GM19238 (cell line): ENCODE data around the gene DCTD.

Experiments used
- DNase-seq: peaks from one replicate; pipeline ENCODE4 v3.0.0; 2011; ENCODE audit warnings: low spot score; ENCODE audit not compliant: insufficient read length

The DCTD gene

DNA sequence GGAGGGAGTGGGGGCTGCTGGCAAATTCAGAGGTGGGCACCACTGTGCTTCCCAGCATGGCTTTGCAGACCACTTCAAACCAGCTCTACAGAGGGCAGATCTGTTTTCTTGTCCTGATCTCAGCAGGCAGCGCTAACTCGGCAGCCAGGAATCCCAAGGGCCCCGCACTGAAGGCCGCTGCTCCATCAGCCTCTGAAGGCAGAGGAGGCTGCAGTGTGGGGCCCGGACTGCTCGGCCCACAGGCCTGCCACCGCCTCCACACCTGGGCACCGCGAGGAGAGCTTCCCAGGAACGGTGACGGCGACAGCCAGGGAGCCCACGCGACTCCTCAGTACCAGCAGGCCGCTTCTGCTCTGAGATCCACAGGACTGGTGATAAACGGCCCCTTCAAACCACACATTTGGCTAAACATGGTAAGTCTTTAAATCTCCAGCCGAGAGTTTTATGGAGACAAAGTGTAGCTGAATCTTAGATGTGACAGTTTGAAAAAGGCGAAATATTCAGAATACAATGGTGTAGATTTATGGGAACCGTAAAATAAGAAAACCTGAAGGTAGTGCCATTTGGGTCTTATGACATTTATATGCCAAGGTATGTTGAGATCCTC is 23.6 kb downstream of the DCTD start:
- DNase-seq, result no peak

DNA sequence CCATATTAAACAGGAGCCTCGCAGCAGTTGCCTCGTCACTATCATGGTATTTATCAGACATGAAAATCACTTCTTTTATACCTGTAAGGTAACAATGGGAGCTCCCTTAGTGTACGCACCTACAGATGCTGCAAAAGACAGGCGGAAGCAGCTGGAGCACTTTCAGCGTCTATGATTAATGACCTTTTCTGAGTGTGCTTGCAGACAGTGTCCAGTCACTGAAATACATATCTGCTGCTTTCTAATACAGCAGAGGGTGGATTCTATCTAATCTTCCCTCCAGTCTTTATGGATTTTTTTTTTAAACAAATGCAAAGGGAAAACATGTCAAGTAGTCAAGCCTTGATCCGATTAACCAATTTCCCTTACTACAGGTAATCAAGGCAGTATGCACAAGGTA is 24.1 kb downstream of the DCTD start:
- DNase-seq, result no peak

DNA sequence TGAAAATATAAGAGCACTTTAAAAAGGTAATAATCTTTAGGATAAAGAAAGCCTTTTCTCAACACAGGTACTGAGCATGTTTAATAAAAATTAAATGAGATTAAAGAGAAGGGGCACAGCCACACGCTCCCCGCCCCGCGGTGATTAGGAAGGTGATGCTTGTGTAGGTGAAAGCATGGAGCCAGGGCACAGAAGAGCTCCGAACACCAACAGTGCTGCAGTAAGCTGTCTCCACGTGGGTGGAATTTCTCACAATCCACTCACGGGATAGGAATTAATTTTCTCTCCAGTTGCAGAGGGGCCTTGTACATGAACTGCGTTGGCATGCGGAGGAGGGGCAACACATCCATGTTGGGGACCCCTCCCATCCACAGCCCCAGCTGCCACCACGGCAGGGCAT is 27.0 kb downstream of the DCTD start:
- DNase-seq, result no peak

DNA sequence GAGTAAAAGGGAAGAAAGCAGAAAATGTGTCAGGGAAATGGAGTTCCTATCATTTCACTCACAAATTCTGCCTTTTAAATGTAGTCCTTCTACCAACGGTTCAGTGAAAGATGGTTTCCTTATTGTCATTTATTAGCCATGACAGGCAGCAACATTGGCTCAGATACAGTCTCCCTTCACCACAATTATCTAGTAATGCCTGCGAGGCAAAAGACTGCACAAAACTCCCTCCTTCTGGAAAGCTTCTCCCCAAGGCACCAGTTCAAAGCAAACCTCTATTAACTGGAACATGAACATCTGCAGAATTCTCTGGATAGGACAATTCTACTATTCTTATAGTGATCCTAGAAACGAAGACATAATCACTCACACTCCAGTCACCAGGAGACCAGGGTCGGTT is 28.3 kb downstream of the DCTD start:
- no peak for DNase-seq

DNA sequence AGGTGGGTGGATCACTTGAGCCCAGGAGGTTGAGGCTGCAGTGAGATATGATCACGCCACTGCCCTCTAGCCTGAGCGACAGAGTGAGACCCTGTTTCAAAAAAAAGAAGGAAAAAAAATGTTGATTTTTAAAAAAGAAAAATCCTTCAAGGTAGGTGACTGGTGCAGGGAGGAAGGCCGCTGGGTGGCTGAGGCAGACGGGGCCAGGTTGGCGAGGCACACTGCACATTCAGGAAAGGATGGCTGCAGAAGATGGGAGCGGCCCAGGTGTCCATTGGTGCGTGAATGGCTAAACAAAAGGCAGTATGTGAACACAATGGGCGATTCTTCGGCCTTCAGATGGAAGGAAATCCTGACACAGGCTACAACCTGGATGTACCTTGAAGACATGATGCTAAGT is 30.4 kb downstream of the DCTD start:
- DNase-seq, result no peak

DNA sequence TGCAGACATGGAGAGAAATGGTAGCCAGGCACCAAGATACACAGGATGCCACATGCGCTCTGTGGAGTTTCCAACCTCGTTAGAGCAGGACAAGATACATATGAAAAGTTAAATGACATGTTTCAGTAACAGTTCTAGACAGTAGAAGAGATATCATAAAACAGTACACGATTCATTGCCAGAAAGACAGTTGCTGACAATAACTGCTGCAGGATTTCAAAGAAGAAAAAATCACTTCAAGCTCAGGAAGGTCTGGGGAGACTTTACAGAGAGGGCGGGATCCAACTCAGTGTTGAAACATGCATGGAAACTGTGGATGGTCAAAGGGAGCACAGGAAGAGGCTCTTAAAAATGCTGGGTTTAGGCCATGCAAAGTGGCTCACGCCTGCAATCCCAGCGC is 31.0 kb downstream of the DCTD start:
- DNase-seq, result no peak

DNA sequence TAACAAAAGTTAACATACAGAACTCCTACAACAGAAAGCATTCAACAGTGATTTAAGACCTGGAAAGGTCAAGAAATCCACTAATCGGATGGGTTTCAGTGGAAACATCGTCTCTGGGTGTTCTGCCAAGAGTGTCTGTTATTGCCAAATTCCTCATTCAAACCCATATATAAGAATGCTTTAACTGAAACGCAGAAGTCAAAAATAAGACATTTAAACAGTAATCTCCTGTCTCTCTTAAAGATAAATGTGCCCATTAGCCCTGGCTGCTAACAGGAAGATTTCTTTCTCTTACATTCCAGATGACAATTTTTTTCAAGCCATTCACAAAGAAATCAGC is 31.5 kb downstream of the DCTD start:
- no peak for DNase-seq

DNA sequence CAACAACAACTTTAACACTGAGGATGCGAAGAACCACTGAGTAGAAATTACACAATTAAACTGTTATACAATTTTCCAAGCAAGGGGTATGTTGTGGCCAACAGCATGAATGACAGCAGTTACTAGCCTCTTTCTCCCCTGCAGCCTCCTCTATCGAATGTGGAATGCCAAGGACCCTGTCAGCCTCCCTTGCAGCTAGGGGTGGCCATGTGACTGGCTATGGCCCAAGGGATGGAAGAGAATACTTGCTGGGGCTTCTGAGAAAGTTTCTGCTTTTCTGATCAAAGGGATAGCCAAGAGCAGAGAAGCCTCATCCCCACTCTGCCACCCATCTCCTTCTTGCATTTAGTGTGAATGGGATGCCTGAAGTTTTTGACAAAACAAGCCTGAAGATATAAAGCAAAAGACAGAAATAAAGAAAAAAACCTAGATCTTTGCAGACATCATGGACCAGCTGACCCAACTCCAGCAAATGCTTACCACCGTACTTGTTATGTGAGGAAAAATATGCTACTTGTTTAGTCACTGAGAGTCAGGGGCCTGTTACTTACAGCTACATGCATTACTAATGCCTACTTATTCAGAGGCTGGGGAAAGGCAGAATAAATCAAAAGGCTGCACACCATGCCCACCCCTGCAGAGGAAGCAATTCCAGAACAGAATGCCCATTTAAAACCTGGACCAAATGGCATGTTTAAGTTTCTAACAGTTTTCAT is 32.0 kb downstream of the DCTD start:
- DNase-seq, result no peak

DNA sequence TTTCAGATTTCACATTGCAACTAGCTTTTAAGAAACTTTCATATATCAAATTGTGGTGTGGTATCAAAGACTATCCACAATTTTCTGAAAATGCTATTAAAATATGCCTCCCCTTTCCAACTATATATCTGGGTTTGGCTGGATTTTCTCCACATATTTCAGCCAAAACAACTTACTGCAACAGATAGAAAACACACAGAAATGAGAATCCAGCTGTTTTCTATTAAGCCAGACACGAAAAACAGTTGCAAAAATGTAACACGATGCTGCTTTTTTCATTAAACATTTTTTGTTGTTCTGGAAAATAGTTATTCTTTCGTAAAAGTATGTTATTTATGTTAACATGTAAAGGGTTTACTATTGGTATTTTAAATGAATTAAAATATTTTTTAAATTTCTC is 33.1 kb downstream of the DCTD start:
- DNase-seq, result no peak

DNA sequence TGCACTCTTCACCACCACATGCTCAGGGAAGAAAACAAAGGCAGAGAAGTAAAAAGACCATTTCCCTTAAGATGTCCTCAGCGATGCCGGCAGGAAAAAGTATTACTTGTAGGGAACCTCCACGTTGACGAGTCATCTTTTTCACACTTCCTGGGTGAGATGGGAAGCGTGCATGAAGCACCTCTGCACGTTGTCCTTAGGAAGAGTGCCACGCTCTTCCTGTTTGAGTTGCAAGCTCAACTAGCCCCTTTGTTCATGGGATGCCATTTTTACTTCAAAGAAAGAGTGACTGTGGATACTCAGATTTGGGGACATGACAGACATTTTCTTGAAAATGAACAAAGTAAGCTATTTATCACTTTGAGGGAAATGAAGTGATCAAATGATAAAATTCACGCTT is 33.8 kb downstream of the DCTD start:
- DNase-seq, result no peak

DNA sequence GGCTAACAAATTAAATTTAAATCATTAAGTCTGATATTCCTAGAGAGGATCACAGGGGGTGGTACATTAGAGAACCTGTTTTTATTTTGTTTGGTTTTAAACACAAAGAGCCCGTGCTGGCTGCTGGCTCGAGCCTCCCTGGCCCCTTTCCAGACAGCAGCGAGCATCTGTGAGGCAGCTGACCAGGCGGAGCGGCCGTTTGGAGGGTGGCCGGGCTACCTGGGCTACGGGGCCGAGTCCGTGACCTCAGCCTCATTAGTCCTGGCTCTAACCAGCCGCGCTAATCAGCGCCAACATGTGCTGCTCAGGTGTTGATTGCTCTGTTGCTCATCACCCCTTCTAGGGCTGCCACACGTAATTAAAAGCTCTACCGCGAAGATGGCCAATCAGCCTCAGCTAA is 35.3 kb downstream of the DCTD start:
- no peak for DNase-seq

DNA sequence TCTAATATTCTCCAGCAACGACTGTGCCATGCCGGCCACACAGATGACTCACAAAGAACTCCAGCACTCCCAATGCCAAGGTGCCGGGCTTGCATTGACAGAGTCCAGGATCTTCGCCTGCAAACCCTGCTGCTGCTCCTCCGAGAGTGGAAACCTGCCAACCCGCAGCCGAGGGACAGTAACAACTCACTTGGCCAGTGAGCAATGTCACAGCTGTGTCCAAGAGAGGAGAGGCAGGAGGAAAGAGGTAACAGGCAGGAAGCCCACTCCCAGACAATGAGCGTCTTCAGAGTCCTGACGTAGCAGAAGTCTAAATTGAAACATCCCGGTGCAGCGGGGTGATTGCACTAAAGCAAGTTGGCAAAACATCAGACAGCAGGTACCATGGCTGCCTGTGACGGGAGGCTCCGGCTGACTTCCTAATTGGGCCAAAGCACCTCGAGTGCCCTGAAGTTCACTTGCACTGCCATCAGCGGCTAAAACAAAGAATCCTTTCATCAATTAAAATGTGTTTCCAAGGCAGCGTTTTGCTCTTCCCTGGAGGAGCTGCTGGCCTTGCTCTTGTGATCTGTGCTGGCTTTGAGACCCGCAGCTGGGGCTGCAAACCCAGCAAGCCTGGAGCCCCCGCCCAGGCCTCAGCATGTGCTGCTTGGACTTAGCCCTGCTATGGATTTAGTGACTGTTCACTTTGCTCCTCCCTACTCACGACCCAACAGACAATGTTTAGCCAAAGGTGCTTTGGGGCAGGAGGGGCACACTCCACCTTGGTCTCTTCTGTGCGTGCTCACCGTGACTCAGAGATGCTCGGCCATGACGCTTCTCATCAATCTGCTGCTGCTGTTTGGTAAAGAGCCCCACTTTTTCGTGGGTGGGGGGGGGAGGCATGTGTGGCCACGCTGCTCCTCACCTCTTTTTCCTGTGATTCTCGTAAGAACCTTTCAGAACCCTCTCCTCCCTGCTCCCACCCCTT is 36.5 kb downstream of the DCTD start:
- DNase-seq, result no peak

DNA sequence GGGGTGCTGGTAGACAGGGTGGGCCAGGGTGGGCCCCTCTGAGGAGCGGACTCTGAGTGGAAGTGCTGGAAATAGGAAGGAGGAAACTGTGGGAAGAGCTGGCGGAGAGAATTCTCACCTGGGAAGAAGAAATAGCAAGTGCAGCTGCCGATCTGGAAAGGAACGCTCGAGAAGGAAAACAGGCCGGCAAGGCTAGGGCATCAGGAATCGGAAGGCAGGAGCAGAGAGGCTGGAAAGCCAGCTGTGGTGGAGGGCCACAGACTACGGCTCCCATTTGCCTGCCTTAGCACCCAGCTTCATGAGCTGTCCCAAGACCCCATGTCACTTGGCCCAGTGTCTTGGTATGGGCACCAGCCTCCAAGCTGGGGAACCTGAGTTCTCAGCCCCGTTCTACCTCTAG is 37.3 kb downstream of the DCTD start:
- DNase-seq, result no peak

DNA sequence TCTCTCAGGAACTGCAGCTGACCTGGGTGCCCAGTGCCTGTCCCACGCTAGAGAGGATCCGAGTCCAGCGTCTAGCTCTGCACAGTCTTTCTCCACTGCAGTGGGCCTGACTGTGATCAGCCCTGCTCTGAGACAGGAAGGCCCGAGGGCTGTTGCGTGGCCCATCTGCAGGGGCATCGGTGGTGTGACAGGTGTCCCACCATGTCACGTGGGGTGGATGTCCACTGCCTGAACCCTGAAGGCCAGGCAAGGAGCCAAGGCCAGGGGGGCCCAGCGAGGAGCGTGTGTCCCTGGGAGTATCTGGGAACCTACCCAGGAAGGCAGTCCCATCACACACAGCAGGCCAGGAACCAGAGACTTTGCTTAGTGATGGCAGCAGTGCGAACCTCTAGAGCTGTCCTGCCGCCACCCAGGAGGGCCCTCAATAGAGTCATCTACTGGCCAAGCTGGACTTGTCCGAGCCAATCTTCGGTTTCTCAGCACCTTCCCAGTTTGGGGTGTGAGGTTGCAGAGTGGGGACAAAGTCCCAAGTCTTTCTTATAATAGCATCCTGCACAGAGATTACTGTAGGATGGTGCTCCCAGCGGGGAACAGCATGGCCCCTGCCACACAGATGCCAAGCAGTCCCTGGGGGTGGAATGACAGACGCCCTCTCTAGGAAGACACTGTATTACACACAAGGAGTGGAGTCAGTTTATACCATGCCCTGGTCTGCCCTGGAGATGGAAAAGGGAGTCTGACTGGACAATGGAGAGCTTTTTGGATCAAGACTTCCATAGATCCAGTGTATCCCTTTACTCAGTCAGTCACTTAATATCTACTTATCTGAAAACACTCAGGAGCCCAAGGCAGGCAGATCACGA is 38.3 kb downstream of the DCTD start:
- no peak for DNase-seq

DNA sequence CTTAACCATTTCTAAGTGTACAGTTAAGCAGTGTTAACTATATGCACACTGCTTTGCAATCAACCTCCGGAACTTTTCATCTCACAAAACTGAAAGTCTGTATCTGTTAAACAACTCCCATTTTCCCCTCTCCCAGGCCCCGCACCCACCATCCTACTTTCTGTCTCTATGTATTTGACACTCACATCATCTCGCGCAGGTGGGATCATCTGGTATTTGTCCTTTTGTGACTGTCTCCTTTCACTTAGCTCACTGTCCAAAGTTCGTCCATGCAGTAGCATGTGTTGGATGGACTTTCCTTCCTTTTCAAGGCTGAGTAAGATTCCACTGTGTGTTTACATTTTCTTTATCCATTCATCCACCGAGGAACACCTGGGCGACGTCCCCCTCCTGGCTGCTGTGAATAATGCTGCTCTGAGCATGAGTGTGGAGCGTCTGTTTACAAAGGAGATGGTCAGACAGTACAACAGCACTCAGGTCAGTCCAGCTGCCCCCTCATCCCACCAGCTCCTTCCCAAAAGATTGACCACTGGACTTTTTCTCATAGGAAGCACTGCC is 39.8 kb downstream of the DCTD start:
- no peak for DNase-seq

DNA sequence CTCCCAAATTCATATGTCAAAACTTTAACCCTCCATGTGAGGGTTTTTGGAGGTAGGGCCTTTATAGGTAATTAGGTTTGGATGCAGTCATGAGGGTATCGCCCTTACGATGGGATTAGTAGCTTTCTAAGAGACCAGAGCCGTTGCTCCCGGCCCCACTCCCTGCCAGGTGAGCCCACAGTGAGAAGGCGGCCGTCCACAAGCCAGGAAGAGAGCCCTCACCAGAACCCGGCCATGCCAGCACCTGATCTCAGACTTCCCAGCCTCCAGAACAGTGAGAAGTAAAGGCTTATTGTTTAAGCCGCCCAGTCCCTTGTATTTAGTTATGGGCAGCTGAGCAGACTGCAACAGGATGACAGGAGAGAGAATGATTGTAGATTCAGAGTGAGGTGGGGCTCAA is 40.8 kb downstream of the DCTD start:
- DNase-seq, result no peak

DNA sequence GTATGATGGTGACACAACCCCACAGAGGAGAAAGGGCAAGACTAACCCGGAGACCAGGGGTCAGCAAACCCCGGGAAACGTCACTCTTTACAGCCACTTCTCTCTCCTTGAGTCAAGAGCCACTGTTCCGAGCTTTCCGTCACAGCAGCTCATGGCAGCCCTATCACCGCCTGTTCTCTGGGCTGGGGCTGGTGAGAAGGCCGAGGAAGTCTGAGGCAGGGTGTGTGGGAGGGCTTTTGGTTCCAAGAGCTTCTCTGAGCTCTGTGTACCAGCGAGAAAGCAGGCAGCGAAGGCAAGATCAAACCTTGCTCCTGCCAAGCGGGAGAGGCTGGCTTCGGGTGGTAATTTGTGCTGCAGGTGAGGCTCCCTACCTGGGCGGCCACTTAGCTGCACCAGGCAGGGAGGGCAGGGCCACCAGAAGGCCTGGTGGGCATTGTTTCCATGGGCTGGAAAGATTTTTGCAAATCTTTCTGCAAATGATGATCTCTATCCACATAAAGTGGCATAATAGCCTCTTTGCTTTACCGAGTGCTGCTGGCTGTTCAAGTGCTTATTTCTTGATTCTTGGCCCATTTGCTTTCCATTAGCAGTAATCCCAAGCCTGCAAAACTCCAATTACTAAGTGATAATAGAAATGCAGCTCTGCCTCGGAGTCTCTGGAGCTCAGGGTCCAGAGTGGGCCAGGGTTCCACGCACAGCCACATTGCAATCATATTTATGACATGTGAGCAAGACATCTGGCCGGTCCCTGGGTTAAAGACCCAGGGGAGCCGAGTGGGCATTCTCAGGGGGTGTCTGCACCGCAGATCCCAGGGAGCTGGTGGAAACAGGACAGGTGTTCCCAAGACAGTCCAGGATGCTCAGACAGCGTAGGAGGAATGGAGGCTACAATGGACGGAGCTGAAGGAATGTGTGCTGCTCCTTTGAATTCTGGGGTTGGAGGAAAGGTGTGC is 41.5 kb downstream of the DCTD start:
- no peak for DNase-seq

DNA sequence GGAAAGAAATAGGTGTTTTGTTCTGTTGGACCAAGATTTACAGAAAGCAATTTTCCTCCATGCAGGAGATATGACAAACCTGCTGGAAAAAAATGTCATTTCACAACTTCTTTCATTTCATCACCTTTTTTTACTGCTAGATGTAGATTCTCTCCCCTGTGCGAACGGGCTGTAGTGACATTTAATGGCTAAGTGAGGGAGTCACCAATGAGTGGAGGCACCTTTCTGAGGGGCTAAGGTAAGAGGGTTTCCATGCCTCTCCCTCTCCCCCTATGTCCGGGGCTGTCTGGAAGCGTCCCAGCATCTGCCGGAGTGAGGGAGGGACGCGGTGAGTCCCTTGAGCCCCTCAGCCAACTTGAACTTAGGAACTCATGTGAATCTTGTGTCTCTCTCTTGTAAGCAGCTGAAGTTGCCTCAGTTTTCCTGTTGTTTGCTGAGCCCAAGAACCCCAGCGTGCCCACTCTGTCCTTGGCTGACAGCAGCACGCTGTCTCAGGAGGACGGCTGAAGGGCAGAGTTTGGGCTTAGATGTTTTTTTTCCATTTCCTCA is 42.3 kb downstream of the DCTD start:
- no peak for DNase-seq

DNA sequence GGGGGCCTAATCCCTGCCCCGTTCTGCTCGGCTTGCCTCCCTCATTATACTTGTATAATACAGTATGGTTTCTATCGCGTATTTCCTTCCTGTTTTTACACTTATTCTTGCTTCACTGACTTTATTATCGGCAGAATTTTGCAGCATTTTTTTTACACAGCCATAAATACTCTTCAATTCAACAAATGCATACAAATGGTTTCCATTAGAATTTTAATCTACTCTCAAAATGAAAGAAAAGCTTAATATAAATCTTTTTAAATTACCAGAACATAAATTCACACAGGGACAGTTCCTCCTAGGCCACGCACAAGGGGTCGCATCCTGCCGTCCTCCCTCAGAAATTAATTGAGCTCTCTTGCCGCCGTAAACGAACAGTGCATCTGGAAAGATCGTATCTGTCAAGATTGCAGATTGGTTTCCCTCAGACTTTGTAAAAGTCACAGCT is 42.9 kb downstream of the DCTD start:
- no peak for DNase-seq

DNA sequence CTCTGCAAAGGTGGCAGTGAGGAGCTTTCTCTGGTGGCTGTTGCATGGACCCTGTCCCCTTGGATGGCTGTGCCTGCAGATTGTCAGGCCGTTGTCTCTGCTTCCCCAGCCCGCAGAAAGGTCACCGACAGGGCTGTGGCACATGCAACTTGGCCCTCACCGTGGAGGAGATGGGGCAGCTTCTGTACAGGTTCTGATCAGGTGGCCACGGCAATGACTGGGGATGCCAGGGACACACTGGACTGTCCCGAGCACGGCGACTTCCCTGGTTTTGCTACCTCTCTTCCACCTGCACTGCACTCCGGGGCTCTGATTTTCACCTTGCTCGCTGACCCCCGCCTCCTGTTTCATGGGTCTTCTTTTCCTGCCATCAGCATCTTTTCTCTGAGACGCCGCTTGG is 43.5 kb downstream of the DCTD start:
- DNase-seq, result no peak
